ENCODE measurements around the gene HPCA.

DNA sequence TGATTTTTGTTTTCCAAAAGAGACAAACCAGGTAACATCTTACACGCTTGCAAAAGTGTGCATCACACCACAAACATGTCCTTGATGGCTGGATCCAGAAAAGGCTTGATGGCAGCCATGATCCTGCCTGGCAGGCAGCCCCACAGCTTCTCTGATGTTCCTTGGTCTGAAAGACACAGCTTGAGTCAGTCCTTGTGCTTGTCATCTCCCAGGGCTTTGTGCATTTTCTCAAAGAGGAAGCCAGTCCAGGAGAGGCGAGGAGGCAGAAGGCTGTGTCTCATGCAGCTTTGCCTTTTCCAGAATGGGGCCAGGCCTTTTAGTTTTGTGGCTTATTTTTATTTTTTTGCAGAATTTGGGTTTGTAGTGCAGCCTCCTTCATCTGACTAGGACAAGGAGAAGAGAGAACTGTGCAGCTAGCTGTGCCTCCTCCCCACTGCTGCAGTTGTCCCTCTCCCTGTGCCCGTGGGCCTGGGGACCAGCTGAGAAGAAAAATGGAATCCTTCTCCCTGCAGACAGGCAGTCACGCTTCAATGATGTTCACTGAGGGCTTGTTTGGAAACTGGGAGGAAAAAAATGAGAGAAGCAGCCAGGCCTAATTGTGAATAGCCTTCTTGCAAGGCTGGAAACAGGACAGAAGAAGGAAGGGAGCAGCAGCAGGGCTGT lies 22.9 kb upstream of the HPCA start:
- no peak for TF ChIP-seq SUZ12 (IDR thresholded peaks at IDR 0.05; ENCODE audit: low read depth, low read length)
- TF ChIP-seq POLR2A (IDR thresholded peaks at IDR 0.05; ENCODE audit: insufficient read depth in 1 of 2, low read depth in 2 of 2, low read length in 2 of 2), result no peak
